GM12878 (cell line): Measurements from ENCODE around the gene INPP1. TPM values are rescaled to one million over a fixed set of nuclear protein-coding genes. Genes with fewer than 3 reads are reported as not detected.

Source experiments
- ATAC-seq: fragments of 200-7000 bp; cut with Tn5 transposase; 3 replicates; pipeline ENCODE4 v1.9.1; 2020; ENCODE audit warnings: mild to moderate bottlenecking, moderate library complexity
- BruUV-seq: library from RNA; stranded (reverse); fragments of 400-500 nt; replicated peaks from 2 replicates; lab custom pipeline; 2021; lab: Mats Ljungman, UMichigan
- CTCF ChIA-PET: fragments of 300-600 bp; sonication (Branson Sonifier 250); formaldehyde crosslinking; extraction: SDS; loops from one replicate; lab custom pipeline; 2021; ENCODE audit warnings: inconsistent platforms; lab: Yijun Ruan, JAX
- POLR2A ChIA-PET: fragments of 350-600 bp; formaldehyde crosslinking; extraction: SDS; loops from one replicate; lab custom pipeline; 2021; ENCODE audit warnings: inconsistent platforms; lab: Charles Lee
- RAD21 ChIA-PET: fragments of 300-600 bp; sonication (Branson Sonifier 250); formaldehyde crosslinking; loops from one replicate; lab custom pipeline; 2023; ENCODE audit warnings: antibody characterized with exemption; ENCODE audit not compliant: unreplicated experiment; lab: Charles Lee
- SMC1A ChIA-PET: fragments of 300-600 bp; sonication (Branson Sonifier 250); formaldehyde crosslinking; loops from one replicate; lab custom pipeline; 2023; ENCODE audit not compliant: unreplicated experiment, uncharacterized antibody; lab: Charles Lee
- DNase-seq: peaks from one replicate; pipeline ENCODE4 v3.0.0-alpha.2; 2011; ENCODE audit warnings: low read depth, low spot score
- FAIRE-seq: peaks from 3 replicates; lab custom pipeline; 2011; peaks lifted over from hg19 to GRCh38; lab: Jason Lieb, UNC
- H2AFZ ChIP-seq: 2 replicates; pipeline ENCODE4 v1.6.0; 2011; ENCODE audit warnings: low read depth, low read length, control low read depth; ENCODE audit not compliant: control insufficient read depth
- H3K27ac ChIP-seq: 2 replicates; pipeline ENCODE4 v1.5.1; 2011; ENCODE audit warnings: control low read depth; ENCODE audit not compliant: control insufficient read depth, insufficient read depth
- H3K27me3 ChIP-seq, 2 experiments: replicated peaks in 1 of 2; 2 replicates each; pipeline versions ENCODE4 v1.6.0 to v1.6.1; 2011; ENCODE audit warnings: low read length in 1 of 2; ENCODE audit not compliant: control insufficient read depth in 2 of 2, insufficient read depth in 2 of 2
- H3K36me3 ChIP-seq, 2 experiments: 2 replicates each; pipeline ENCODE4 v1.5.1; 2011; ENCODE audit warnings: low read length in 1 of 2; ENCODE audit not compliant: control insufficient read depth in 2 of 2, insufficient read depth in 2 of 2
- H3K4me1 ChIP-seq: 2 replicates; pipeline ENCODE4 v1.6.1; 2011; ENCODE audit warnings: mild to moderate bottlenecking, low read length, moderate library complexity, mixed read lengths; ENCODE audit not compliant: control insufficient read depth, insufficient read depth
- H3K4me2 ChIP-seq: 2 replicates; pipeline ENCODE4 v1.6.0; 2011; ENCODE audit warnings: control low read depth; ENCODE audit not compliant: control insufficient read depth, insufficient read depth
- H3K4me3 ChIP-seq: fragments of 200-600 bp; sonication (generic); 2 replicates; pipeline ENCODE4 v1.5.1; 2016
- H3K79me2 ChIP-seq: 2 replicates; pipeline ENCODE4 v1.6.0; 2011; ENCODE audit warnings: low read length; ENCODE audit not compliant: control insufficient read depth, insufficient read depth
- H3K9ac ChIP-seq: 2 replicates; pipeline ENCODE4 v1.8.0; 2011; ENCODE audit warnings: low read length, control low read depth, mixed read lengths; ENCODE audit not compliant: control insufficient read depth, insufficient read depth
- H3K9me3 ChIP-seq: replicated peaks from 3 replicates; pipeline ENCODE4 v1.5.1; 2011; ENCODE audit warnings: mild to moderate bottlenecking, low read length; ENCODE audit not compliant: control insufficient read depth, insufficient read depth
- H4K20me1 ChIP-seq: 2 replicates; pipeline ENCODE4 v1.6.0; 2011; ENCODE audit not compliant: control insufficient read depth, insufficient read depth
- BRCA1 ChIP-seq: IDR thresholded peaks from 2 replicates; pipeline ENCODE4 v1.6.1; 2011; ENCODE audit warnings: low read depth, low read length, improper control_type of control experiment
- CEBPB ChIP-seq, 2 experiments: fragments of 150-350 bp in 1 of 2; IDR thresholded peaks; 2 replicates each; pipeline ENCODE4 v1.6.1; 2012 to 2014; ENCODE audit warnings: low read depth in 2 of 2, low read length in 2 of 2, borderline replicate concordance in 1 of 2, inconsistent platforms in 1 of 2
- ETV6 ChIP-seq, 2 experiments: fragments of 450-650 bp in 1 of 2; IDR thresholded peaks in 1 of 2; conservative IDR thresholded peaks in 1 of 2; 2 replicates each; pipeline ENCODE4 v1.6.1; 2014; ENCODE audit warnings: antibody characterized with exemption in 1 of 2, borderline replicate concordance in 1 of 2, low read depth in 1 of 2, mild to moderate bottlenecking in 1 of 2, moderate library complexity in 1 of 2
- MTA3 ChIP-seq: IDR thresholded peaks from 2 replicates; pipeline ENCODE4 v1.6.1; 2012; ENCODE audit warnings: low read length, inconsistent platforms, borderline replicate concordance
- PAX5 ChIP-seq: IDR thresholded peaks from 2 replicates; pipeline ENCODE4 v1.6.1; 2011; ENCODE audit warnings: low read depth, low read length, borderline replicate concordance
- RELB ChIP-seq: fragments of 450-650 bp; IDR thresholded peaks from 2 replicates; pipeline ENCODE4 v1.6.1; 2017; ENCODE audit warnings: low read depth, mild to moderate bottlenecking, moderate library complexity
- SP1 ChIP-seq: IDR thresholded peaks from one replicate; pipeline ENCODE4 v1.6.1; 2011; ENCODE audit warnings: low read depth, low read length
- SUPT20H ChIP-seq: IDR thresholded peaks from 2 replicates; pipeline ENCODE4 v1.6.1; 2011; ENCODE audit warnings: low read depth, mild to moderate bottlenecking, low read length, moderate library complexity, borderline replicate concordance; ENCODE audit not compliant: control insufficient read depth
- TAF1 ChIP-seq: IDR thresholded peaks from 2 replicates; pipeline ENCODE4 v1.6.1; 2011; ENCODE audit warnings: mild to moderate bottlenecking, low read depth, low read length, borderline replicate concordance
- TBL1XR1 ChIP-seq: IDR thresholded peaks from 2 replicates; pipeline ENCODE4 v1.6.1; 2012; ENCODE audit warnings: low read depth, low read length, improper control_type of control experiment
- in situ Hi-C: fragments of 300-500 bp; cut with MboI; formaldehyde crosslinking; loops from 9 replicates; pipeline ENCODE4 v1.14.3; 2018; ENCODE audit warnings: mixed read lengths
- intact Hi-C: fragments of 100-400 bp; cut with micrococcal nuclease; formaldehyde crosslinking; loops from one replicate; pipeline ENCODE4 v1.14.2; 2022; ENCODE audit not compliant: unreplicated experiment
- polyA plus RNA-seq, 11 experiments: library from polyadenylated mRNA; depleted of rRNA in 4 of 11; unstranded in 6 of 11; stranded (reverse) in 5 of 11; fragments of >200 nt; fragmentation: Nextera tagmentation in 4 of 11; fragmentation: Illumina TruSeq in 1 of 11; extraction: Ambion mirVana in 4 of 11; extraction: Trizol in 1 of 11; gene quantifications; 1 replicate in 1 of 11; 2 replicates in 10 of 11; pipeline versions ENCODE4 v1.2.1 to v1.2.3, GENCODE V29; 2011 to 2016; ENCODE audit warnings: inconsistent platforms in 2 of 11, missing spikeins in 2 of 11, low read depth in 1 of 11
- total RNA-seq, 4 experiments: library from RNA; depleted of rRNA in 3 of 4; stranded (reverse); fragments of >200 nt in 3 of 4; fragmentation: Illumina TruSeq in 1 of 4; extraction: Trizol in 1 of 4; gene quantifications; 2 replicates each; pipeline versions ENCODE4 v1.2.1 to v1.2.3, GENCODE V29; 2013 to 2021
- TF ChIP-seq, protein P1 (sequence below): fragments of 450-650 bp; formaldehyde crosslinking; IDR thresholded peaks from 2 replicates; pipeline ENCODE4 v1.4.0; 2020; ENCODE audit warnings: mild to moderate bottlenecking, moderate library complexity
- TF ChIP-seq, protein P2 (sequence below): fragments of 450-650 bp; IDR thresholded peaks from 2 replicates; pipeline ENCODE4 v1.6.1; 2016; ENCODE audit warnings: mild to moderate bottlenecking, moderate library complexity, borderline replicate concordance

Gene INPP1
- total and polyA plus RNA-seq, 10 of the 15 experiments (the other 5 are each of a cell fraction or from before 2014, with no cell fraction given) = 3.3 to 17.9 (median 11.1) TPM

- TF ChIP-seq MTA3 = no peak
- no peak for TF ChIP-seq SP1
- TF ChIP-seq, protein P1, sequence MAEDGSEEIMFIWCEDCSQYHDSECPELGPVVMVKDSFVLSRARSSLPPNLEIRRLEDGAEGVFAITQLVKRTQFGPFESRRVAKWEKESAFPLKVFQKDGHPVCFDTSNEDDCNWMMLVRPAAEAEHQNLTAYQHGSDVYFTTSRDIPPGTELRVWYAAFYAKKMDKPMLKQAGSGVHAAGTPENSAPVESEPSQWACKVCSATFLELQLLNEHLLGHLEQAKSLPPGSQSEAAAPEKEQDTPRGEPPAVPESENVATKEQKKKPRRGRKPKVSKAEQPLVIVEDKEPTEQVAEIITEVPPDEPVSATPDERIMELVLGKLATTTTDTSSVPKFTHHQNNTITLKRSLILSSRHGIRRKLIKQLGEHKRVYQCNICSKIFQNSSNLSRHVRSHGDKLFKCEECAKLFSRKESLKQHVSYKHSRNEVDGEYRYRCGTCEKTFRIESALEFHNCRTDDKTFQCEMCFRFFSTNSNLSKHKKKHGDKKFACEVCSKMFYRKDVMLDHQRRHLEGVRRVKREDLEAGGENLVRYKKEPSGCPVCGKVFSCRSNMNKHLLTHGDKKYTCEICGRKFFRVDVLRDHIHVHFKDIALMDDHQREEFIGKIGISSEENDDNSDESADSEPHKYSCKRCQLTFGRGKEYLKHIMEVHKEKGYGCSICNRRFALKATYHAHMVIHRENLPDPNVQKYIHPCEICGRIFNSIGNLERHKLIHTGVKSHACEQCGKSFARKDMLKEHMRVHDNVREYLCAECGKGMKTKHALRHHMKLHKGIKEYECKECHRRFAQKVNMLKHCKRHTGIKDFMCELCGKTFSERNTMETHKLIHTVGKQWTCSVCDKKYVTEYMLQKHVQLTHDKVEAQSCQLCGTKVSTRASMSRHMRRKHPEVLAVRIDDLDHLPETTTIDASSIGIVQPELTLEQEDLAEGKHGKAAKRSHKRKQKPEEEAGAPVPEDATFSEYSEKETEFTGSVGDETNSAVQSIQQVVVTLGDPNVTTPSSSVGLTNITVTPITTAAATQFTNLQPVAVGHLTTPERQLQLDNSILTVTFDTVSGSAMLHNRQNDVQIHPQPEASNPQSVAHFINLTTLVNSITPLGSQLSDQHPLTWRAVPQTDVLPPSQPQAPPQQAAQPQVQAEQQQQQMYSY = no peak
- TF ChIP-seq, all 136 proteins: peak for 9
Observed at GRCh38 chr2:190344276-190344827, 963 bp downstream of the INPP1 start (continued).

DNA sequence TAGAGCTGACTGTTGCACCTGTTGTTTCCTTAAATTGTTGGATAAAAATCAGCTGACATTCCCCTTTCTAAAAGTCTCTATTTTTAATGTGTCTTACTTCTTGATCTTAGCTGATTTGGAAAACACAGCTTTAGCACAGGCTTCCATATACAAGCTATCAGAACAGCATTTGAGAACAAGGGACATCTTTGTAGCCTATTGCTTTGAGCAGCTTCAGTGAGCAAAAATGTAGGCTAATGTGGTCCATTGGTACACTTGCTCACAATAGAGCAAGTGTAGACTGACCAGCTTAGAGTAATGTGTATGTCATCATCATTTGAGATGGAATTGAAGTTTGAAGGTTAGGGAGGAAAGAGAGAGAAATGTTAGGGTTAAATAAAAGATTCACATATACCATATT is 7.0 kb downstream of the INPP1 start:
- no peak overlapping the region for H3K27ac ChIP-seq
- RAD21 ChIA-PET = interaction anchor here (1.1 to 1.3 kb wide), 2 partner anchors 10 to 331 kb away, joined by 4 read pairs; no protein-coding TSS in a partner anchor
- CTCF ChIA-PET = interaction anchor here (1.4 to 1.5 kb wide), 2 partner anchors 10 to 261 kb away, joined by 4 to 6 read pairs; no protein-coding TSS in a partner anchor
- H3K79me2 ChIP-seq = no peaks in the 10 kb centered on the region
- no peak overlapping the region for H3K9ac ChIP-seq
- no peak overlapping the region for H3K4me2 ChIP-seq
- FAIRE-seq (no peak), DNase-seq (no peak), ATAC-seq (no peak)
- POLR2A ChIA-PET = no interaction called here
- no peak overlapping the region for H2AFZ ChIP-seq
- no peaks in the 10 kb centered on the region for H4K20me1 ChIP-seq
- H3K27me3 ChIP-seq = no peaks in the 10 kb centered on the region
- in situ Hi-C loops (no loop called here), intact Hi-C loops (no loop called here)
- no peak overlapping the region for H3K4me3 ChIP-seq
- no peaks in the 10 kb centered on the region for H3K4me1 ChIP-seq
- BruUV-seq = no TSS peak
- no peaks in the 10 kb centered on the region for H3K9me3 ChIP-seq
- H3K36me3 ChIP-seq = no peaks in the 10 kb centered on the region
- SMC1A ChIA-PET = interaction anchor here (0.7 to 1.2 kb wide), 4 partner anchors 9 to 32 kb away, joined by 3 to 5 read pairs (median 3); no protein-coding TSS in a partner anchor
- TF ChIP-seq CEBPB (IDR thresholded peaks at IDR 0.05; ENCODE audit: borderline replicate concordance in 1 of 2, low read depth in 2 of 2, low read length in 2 of 2) (no peak), RELB (no peak), PAX5 (no peak), ETV6 (conservative IDR thresholded peaks at IDR 0.05 in 1 of 2, IDR thresholded peaks at IDR 0.05 in 1 of 2; ENCODE audit: borderline replicate concordance in 1 of 2, low read depth in 1 of 2) (no peak), BRCA1 (no peak), TBL1XR1 (no peak), SUPT20H (no peak), TAF1 (no peak), SP1 (no peak)
- TF ChIP-seq, protein P2, sequence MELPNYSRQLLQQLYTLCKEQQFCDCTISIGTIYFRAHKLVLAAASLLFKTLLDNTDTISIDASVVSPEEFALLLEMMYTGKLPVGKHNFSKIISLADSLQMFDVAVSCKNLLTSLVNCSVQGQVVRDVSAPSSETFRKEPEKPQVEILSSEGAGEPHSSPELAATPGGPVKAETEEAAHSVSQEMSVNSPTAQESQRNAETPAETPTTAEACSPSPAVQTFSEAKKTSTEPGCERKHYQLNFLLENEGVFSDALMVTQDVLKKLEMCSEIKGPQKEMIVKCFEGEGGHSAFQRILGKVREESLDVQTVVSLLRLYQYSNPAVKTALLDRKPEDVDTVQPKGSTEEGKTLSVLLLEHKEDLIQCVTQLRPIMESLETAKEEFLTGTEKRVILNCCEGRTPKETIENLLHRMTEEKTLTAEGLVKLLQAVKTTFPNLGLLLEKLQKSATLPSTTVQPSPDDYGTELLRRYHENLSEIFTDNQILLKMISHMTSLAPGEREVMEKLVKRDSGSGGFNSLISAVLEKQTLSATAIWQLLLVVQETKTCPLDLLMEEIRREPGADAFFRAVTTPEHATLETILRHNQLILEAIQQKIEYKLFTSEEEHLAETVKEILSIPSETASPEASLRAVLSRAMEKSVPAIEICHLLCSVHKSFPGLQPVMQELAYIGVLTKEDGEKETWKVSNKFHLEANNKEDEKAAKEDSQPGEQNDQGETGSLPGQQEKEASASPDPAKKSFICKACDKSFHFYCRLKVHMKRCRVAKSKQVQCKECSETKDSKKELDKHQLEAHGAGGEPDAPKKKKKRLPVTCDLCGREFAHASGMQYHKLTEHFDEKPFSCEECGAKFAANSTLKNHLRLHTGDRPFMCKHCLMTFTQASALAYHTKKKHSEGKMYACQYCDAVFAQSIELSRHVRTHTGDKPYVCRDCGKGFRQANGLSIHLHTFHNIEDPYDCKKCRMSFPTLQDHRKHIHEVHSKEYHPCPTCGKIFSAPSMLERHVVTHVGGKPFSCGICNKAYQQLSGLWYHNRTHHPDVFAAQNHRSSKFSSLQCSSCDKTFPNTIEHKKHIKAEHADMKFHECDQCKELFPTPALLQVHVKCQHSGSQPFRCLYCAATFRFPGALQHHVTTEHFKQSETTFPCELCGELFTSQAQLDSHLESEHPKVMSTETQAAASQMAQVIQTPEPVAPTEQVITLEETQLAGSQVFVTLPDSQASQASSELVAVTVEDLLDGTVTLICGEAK = no peak
